GM12801 (cell line): Measurements from ENCODE around the gene BNIP1.

Experiments
- TF ChIP-seq, protein P1 (sequence below): IDR thresholded peaks from one replicate; pipeline ENCODE4 v1.5.1; 2011; ENCODE audit warnings: control low read depth; ENCODE audit not compliant: insufficient read length; ENCODE audit errors: extremely low read depth

The BNIP1 gene

DNA sequence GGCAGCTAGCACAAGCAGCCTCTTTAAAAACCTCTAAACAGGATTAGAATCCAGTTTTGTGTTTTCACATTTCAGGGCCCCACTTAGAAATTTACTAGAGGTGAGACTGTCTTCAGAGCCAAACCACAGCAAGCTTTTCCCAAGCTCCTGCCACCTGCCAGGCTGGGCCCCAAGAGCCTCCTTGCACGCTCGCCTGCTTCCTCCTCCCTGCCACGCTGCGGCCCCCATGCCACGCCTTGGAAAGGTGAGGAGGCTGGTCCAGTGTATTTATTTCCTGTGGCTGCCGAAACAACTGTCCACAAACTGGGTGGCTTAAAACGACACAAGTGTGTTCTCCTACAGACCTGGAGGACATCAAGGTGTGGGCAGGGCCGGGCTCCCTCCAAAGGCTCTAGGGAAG is 47.2 kb downstream of the BNIP1 start:
- TF ChIP-seq, protein P1, sequence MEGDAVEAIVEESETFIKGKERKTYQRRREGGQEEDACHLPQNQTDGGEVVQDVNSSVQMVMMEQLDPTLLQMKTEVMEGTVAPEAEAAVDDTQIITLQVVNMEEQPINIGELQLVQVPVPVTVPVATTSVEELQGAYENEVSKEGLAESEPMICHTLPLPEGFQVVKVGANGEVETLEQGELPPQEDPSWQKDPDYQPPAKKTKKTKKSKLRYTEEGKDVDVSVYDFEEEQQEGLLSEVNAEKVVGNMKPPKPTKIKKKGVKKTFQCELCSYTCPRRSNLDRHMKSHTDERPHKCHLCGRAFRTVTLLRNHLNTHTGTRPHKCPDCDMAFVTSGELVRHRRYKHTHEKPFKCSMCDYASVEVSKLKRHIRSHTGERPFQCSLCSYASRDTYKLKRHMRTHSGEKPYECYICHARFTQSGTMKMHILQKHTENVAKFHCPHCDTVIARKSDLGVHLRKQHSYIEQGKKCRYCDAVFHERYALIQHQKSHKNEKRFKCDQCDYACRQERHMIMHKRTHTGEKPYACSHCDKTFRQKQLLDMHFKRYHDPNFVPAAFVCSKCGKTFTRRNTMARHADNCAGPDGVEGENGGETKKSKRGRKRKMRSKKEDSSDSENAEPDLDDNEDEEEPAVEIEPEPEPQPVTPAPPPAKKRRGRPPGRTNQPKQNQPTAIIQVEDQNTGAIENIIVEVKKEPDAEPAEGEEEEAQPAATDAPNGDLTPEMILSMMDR: no peak

DNA sequence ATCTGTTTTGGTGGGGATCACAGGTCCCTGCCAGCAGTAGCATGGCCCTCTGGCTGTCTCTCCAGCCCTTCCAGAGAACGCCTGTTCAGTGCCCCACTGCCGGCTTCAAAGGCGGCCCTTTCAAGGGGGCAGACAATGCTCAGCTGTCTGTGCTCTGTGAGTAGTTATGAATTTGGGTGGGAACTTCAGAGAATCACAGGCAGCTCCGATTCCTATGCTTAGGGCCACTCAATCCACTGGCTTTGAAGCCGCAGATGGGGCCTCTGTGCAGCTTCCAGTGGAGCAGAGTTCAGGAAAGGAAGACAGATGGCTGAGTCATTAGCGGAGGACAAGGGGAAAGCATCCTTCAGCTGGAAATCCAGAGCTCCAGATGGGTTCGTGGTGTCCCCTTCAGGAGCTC is 48.2 kb downstream of the BNIP1 start:
- TF ChIP-seq, protein P1: no peak

DNA sequence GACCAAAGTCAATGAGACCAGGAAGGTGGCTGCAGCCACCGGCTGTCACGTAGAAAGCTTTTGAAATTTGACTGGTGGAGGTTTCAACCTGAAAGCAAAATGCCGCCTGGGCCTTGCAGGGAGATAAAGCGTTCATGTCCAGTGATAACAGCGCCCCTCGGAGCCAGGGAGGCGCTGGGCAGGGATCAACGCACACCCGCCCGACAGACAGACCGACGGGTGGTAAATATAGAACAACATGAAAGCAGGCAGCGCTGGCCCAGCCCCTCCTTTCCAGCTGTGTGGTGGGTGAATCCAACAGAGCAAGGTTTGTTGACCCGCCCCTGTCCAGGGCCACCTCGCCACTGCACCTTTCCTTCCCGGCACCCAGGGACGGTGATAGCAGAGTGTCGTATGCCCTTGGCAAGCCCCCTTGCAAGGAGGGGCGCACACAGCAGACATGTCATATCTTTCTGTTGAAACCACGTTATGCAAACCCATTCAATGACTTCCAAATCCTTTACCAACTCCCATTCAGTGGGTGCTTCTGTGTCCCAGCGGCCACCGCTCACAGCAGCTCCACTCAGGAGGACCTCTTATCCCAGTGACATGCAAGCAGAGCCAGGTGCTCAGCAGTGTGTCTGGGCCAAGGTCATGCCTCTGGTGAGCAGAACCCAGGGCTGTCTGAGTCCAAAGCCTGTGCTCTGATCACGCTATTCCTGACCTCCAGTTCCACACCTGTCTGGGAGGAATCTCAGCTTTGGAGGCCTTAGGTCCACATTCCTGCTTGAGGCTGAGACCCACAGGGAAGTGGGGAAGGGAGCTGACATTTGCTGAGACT is 52.0 kb downstream of the BNIP1 start:
- TF ChIP-seq, protein P1: no peak

DNA sequence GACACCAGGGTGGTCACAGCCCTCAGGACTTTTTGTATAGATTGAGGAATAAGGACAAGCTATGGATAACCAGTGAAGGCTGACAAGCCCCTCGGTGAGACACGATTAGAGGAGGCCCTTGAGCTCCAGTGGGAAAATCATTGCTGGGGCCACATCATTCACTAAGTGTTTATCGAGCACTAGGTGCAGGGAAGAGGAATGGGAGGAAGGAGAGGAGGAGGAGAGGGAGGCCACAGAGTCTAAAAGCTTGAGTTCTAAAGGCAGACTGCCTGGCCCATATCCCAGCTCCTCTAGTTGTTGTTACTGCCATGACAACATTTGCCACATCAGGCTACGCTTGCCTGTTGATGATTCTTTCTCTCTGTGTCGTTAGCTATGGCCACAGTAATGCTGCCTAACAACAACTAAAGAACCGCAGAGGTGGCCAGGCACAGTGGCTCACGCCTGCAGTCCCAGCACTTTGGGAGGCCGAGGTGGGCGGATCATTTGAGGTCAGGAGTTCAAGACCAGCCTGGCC is 53.1 kb downstream of the BNIP1 start:
- TF ChIP-seq, protein P1: no peak

DNA sequence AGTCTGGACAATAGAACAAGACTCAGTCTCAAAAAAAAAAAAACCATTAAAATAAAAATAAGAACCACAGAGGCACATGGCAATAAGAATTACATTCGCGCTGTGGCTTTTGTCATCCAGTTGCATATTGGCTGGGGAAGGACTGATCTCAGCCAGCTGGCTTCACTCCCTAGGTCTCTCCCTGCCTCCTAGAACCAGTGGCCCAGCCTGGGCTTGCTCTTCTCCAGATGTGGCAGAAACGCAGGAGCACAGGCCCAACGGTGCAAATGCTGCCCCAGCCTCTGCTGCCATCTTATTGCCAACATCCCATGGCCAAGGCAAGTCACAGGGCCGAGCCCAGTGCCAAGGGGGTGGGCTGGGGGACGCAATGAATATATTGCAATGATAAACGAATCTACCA is 53.7 kb downstream of the BNIP1 start:
- TF ChIP-seq, protein P1: no peak

DNA sequence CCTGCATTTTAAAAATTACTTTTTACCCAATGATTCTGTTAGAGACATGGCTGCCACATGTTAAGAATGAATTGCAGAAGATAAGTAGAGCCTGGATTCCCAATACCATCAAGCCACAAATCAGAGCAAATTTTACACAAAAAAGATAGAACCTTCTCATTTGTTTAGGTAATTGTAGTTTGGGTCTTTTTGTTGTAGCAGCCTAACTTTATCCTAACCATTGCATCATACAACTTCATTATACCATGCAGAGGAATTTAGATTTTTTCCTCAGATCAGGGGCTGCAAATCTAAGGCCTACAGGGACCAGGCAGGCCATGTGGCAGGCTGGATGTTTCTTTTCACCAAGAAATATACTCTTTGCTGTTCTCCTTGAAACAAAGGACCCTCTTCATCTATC is 56.0 kb downstream of the BNIP1 start:
- TF ChIP-seq, protein P1: no peak

DNA sequence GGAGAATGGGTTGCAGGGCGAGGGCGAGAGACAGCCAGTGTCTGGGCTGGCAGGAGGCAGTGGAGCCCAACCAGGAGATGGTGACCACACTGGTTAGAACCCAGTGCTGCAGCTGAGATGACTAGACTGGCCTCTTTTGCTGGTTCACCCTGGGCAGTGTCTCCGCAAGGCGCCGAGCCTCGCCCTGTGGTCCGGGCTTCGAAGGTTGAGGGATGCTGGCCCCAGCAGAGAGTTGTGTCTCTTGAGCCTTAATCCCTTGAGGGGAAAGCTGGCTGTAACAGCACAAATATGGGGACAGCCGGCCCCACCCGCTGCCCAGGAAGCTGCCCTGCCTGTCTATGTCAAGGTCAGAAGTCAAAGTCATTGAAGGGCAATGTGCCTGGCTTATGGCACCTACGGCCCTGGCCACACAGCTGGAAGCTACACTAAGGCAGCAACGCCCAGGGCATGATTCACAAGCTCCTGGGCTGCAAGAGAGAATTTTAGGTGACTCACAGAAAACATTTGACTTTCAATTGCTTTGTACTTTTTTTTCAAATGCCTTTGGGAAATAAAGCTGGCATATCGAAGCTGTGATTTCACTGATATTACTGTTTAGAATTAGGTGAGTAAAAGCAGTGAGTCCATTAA is 57.4 kb downstream of the BNIP1 start:
- TF ChIP-seq, protein P1: no peak
